IMR-90 (cell line): ENCODE data around the gene AGBL3.

ENCODE experiments used
- CTCF ChIP-seq: conservative IDR thresholded peaks from 2 replicates; pipeline ENCODE4 v1.5.1; 2012; ENCODE audit warnings: mild to moderate bottlenecking, low read depth, low read length, improper control_type of control experiment
- FOS ChIP-seq: fragments of 150-350 bp; IDR thresholded peaks from 2 replicates; pipeline ENCODE4 v1.6.1; 2016; ENCODE audit warnings: low read depth, low read length
- MXI1 ChIP-seq: IDR thresholded peaks from 2 replicates; pipeline ENCODE4 v1.6.1; 2012; ENCODE audit warnings: low read depth, mild to moderate bottlenecking, low read length, moderate library complexity, borderline replicate concordance
- POLR2A ChIP-seq: IDR thresholded peaks from 2 replicates; pipeline ENCODE4 v1.6.1; 2012; ENCODE audit warnings: mild to moderate bottlenecking, low read depth, low read length
- RAD21 ChIP-seq: IDR thresholded peaks from 2 replicates; pipeline ENCODE4 v1.6.1; 2012; ENCODE audit warnings: low read length, improper control_type of control experiment

GRCh38 chr7:134995239-134996096 lies 9.2 kb downstream of the AGBL3 start:
- no peak for TF ChIP-seq CTCF
- no peak for TF ChIP-seq POLR2A
- TF ChIP-seq MXI1 = no peak
- TF ChIP-seq RAD21 = no peak
- no peak for TF ChIP-seq FOS
